Measurements from ENCODE around the gene ZNF222.

ZNF222 gene

DNA sequence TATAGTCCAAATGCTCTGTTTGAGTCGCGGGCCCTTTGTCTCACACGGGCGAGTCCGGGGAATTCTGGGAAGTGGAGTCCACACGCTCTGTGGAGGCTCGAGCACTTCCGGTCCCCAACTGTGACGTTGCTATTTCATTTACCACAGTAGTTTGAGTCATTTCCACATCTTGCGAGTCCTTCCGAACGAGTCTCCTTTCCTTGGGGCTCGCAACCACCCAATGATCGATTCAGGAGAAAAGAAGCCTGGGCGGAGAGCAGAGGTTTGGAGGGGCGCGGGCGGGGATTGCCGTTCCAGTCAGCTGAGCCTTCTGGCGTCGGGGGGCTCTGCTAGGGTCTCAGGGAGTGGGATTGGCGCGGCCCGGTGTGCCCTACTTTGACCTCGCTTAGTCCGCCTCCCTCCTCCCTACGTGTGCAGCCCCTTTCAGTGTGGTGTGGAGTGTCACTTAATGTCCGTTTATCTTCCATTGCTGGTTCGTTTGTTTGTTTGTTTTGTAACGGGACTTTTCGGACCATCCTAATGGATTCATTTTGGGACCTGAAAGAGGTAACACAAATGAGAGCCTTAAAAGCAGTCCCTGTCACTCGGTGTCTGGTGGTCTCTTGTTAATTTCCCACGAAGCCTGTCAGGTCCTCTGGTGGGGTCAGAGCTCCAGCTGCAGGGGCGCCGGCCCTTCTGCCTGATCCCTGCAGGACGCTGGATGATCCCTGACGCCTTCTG, at the start of gene ZNF222:
ZNF222 (plus strand) TSS at position 163 of the 720 bp plus-strand sequence; CDS start at position 221, 58 bp downstream.
- peak; percentile 74 for DNase-seq

GRCh38 chr19:43976732-43977131, 48.4 kb upstream of the ZNF222 start:
- DNase-seq, result no peak

DNA sequence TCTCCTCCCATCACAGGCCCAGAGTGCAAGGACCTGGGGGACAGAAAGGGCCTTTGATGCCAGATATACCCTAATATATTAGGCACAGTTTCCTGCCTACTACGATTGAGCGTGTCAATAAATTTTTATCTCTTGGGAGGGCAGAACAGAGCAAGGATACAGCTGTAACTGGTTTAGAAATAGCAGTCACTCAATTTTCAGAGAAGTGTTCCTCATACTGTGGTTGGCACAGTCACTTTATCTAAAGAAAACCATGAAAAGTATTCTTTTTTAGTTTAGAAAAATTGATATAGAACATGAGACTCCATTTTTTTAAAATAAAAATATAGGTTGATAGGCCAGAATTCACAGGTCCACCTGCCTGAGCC, 41.7 kb upstream of the ZNF222 start:
- DNase-seq, result no peak

- DNase-seq, result peak; percentile 68
Observed at GRCh38 chr19:43983912-43984686, 41.1 kb upstream of the ZNF222 start, which contains the start of gene ZNF155. Gene ZNF155 (plus strand): TSS chr19:43984188. CDS start chr19:43988544, 4,356 bp downstream.

- DNase-seq, result no peak
Observed at GRCh38 chr19:43984687-43985000, 40.5 kb upstream of the ZNF222 start.

- no peak for DNase-seq
Observed at GRCh38 chr19:43997631-43998290, 27.4 kb upstream of the ZNF222 start.

- no peak for DNase-seq
Observed at GRCh38 chr19:44002212-44002565, 23.0 kb upstream of the ZNF222 start.

DNA sequence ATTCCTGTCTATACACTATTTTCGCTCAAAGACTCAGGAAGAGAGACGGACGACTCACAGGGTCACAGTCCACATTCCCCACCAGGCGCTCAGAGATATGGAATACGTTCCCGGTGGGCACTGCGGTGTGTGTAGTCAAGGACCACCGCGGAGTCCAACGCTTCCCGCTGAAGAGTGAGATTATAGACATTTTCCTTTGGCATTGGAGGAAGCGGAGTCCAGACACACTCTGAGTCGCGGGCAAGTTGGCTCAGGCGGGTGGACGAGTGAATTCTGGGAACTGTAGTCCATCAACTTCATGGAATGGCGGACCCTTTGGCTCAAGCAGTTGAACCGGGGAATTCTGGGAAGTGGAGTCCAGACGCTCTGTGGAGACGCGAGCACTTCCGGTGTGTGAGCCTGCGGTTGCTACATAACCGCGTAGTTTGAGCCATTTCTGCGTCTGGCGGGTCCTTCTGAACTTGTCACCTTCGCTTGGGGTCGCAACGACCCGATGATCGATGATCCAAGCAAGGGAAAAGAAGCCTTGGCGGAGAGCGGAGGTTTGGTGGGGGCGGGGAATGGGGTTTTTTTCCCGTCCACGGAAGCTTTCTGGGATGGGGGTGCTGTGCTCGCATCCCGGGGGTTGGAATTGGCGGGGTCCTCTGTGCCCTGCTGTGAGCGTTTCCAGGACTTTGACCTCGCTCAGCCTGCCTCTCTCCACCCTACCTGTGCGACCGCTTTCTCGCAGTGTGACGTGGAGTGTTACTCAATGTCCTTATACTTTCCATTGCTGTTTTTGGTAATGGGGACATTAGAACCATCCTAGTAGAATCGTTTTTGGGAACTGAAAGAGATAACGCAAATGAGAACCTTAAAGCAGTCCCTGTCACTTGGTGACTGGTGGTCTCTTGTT, 22.4 kb upstream of the ZNF222 start, which contains the start of gene ZNF230:
ZNF230 (plus strand) TSS at position 392 of the 895 bp plus-strand sequence. CDS start 4,122 bp downstream, outside the sequence.
- DNase-seq, result peak; percentile 86

DNA sequence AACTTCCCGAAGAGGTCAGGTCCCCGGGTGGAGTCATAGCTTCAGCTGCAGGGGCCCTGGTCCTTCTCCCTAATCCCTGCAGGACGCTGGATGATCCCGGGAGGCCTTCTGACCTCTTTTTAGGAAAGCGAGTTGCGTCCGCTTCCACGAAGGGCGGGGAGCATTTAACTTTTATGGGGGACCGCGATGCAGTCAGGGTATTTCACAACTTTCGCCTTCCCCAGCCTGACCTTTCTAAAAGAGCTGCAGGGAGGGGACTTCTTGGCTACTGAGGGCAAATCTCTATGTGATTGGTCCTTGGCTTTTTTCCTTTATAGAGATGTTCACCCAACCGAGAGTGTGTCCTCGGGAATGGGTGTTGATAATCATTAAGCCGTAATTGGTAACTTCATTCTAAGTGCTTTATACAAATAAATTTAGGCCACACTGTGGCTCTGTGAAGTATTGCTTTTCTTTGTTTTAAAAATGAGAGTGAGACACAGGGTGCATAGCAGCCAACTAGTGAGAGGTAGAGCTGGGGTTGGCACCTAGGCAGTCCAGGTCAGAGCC, 21.6 kb upstream of the ZNF222 start:
- DNase-seq, result no peak

DNA sequence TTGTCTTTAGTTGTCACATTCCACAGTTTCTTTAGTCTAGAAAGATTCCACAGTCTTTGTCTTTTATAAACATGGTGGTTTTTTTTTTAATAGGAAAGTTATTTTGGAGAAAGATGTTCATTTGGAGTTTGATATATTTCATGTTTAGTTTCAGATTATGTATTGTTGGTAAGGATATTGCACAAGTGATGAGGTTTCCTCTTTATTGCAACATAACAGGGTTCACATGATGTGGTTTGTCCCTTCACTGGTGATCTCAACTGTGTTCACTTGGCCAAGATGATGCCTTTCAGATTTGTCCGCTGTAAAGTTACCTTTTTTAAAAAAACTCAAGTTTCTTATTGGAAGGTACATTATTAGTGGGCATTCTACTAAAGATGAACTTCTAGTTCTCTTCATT, 19.2 kb upstream of the ZNF222 start:
- DNase-seq, result no peak

DNA sequence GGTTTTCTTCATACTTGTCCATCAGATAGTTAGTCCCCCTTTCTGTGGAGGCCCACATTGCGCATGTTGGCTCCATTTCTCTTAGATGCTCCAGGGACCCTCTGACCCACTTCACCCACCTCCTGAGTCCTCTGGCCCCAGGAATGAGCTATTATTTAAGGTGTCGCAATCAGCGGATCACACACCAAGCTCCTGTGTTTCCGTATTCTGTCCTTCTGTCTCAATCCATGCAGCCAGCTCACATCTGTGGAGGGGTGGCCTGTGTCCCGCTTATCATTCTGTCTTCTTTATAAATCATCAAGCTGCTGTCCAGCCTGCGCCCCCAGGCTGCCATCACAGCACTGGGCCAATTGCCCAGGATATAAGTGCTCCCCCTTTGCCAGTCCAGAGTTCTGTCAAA, 17.7 kb upstream of the ZNF222 start:
- DNase-seq, result no peak

DNA sequence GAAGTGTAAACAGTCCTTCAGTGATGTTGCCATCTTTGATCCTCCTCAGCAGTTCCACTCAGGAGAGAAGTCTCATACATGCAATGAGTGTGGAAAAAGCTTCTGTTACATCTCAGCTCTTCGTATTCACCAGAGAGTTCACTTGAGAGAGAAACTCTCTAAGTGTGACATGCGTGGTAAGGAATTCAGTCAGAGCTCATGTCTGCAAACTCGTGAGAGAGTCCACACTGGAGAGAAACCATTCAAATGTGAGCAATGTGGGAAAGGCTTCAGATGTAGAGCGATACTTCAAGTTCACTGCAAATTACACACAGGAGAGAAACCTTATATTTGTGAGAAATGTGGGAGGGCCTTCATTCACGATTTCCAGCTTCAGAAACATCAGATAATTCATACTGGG, 14.7 kb upstream of the ZNF222 start:
- DNase-seq, result no peak

DNA sequence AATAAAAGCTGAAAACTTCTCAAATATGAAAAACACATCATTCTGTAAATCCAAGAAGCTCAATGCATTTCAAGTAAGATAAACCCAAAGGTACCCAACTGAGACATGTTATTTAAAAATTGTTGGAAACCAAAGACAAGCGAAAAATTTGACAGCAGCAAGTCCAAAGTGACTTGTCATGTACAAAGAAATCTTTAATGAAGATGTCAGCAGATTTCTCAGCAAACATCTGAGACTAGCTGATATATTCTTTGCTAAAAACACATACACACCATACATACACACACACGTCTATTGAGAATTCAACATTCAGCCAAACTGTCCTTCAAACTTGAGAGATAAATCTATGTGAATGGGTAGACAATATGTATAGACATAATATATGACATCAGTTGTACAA, 5.7 kb upstream of the ZNF222 start:
- DNase-seq, result no peak

- DNase-seq, result no peak
Observed at GRCh38 chr19:44021221-44021620, 4.0 kb upstream of the ZNF222 start.

GRCh38 chr19:44024900-44025216, 321 bp upstream of the ZNF222 start:
- no peak for DNase-seq

DNA sequence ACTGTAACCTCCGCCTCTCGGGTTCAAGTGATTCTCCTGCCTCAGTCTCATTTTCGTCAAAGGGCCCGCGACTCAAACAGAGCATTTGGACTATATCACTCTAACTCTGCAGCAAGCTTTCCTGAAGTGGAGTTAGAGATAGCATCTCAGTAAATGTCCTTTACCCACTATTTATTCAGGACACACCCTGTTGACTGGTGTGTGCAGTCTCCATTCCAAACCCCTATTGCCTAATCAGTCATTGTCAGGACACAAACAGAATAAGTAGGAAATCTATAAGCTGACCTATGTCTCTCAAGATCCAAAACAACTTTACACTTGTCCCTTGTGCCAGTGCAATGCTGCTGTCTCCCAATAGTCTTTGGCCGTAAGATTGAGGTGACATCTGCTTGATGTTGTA, 1.4 kb downstream of the ZNF222 start:
- DNase-seq, result no peak

DNA sequence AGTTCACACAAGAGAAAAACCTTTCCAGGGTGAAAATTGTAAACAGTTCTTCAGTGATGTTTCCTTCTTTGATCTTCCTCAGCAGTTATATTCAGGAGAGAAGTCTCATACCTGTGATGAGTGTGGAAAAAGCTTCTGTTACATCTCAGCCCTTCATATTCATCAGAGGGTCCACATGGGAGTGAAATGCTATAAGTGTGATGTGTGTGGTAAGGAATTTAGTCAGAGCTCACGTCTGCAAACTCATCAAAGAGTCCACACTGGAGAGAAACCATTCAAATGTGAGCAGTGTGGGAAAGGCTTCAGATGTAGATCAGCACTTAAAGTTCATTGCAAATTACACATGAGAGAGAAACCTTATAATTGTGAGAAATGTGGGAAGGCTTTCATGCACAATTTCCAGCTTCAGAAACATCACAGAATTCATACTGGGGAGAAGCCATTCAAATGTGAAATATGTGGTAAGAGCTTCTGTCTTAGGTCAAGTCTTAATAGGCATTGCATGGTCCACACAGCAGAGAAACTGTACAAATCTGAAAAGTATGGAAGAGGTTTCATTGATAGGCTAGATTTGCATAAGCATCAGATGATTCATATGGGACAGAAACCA, 6.9 kb downstream of the ZNF222 start:
- DNase-seq, result no peak

GRCh38 chr19:44042147-44042546, 17.0 kb downstream of the ZNF222 start:
- no peak for DNase-seq

- no peak for DNase-seq
Observed at GRCh38 chr19:44050740-44051649, 25.8 kb downstream of the ZNF222 start.

GRCh38 chr19:44051650-44052402, 26.6 kb downstream of the ZNF222 start, which contains the start of gene ZNF223:
Gene ZNF223 (plus strand): TSS chr19:44052036. CDS start chr19:44055177, 3,141 bp downstream.
- no peak for DNase-seq
